Right lobe of liver (tissue), 6 donors: ENCODE data around the gene PARD6B. TPM values are rescaled to one million over a fixed set of nuclear protein-coding genes. Genes with fewer than 3 reads are reported as not detected.

ENCODE experiments used
- ATAC-seq, 4 donors: fragments of 200-7000 bp; cut with Tn5 transposase; one replicate each; pipeline ENCODE4 v1.9.1; 2020; ENCODE audit warnings: mild to moderate bottlenecking in 4 of 4, moderate library complexity in 4 of 4
- DNase-seq, 3 donors: peaks; one replicate each; pipeline ENCODE4 v3.0.0-alpha.2; 2020
- H3K27ac ChIP-seq, 3 donors: fragments of 200-600 bp; one replicate each; pipeline ENCODE4 v1.8.0; 2022
- H3K27me3 ChIP-seq, 2 donors: fragments of 200-600 bp; one replicate each; pipeline ENCODE4 v1.8.0; 2022
- H3K36me3 ChIP-seq, 4 donors: fragments of 200-600 bp; sonication (generic) in 1 of 4; one replicate each; pipeline versions ENCODE4 v1.5.1 to v1.8.0; 2017 to 2022; ENCODE audit warnings: control low read depth in 1 of 4
- H3K4me1 ChIP-seq, 4 donors: fragments of 200-600 bp; sonication (generic) in 1 of 4; one replicate each; pipeline versions ENCODE4 v1.5.1 to v1.8.0; 2017 to 2022; ENCODE audit warnings: control low read depth in 1 of 4
- H3K4me3 ChIP-seq, 3 donors: fragments of 200-600 bp; one replicate each; pipeline ENCODE4 v1.8.0; 2022
- H3K9me3 ChIP-seq, 4 donors: fragments of 200-600 bp; sonication (generic) in 1 of 4; one replicate each; pipeline versions ENCODE4 v1.5.1 to v1.8.0; 2017 to 2022; ENCODE audit warnings: control low read depth in 1 of 4
- CTCF ChIP-seq, 4 donors: fragments of 200-600 bp in 3 of 4; fragments of 450-650 bp in 1 of 4; IDR thresholded peaks; one replicate each; pipeline versions ENCODE4 v1.5.1 to v1.8.0; 2016 to 2022; ENCODE audit warnings: antibody characterized with exemption in 4 of 4, mild to moderate bottlenecking in 2 of 4
- POLR2A ChIP-seq: fragments of 450-650 bp; IDR thresholded peaks from one replicate; pipeline ENCODE4 v1.6.1; 2017; ENCODE audit warnings: antibody characterized with exemption, mild to moderate bottlenecking
- WGBS: methylation state at CpG from one replicate; pipeline ENCODE4 v1.1.6; 2018; ENCODE audit warnings: low coverage, low lambda C conversion rate; ENCODE audit not compliant: insufficient coverage; ENCODE audit errors: missing lambda C conversion rate; 5-methylcytosine and 5-hydroxymethylcytosine counted together
- intact Hi-C, 2 donors: fragments of 100-400 bp; cut with DNase I; formaldehyde crosslinking; loops; one replicate each; pipeline versions ENCODE4 v1.11.2 to v1.14.1; 2022
- total RNA-seq, 6 experiments: library from RNA; depleted of rRNA in 2 of 6; stranded (reverse); fragments of >200 nt in 2 of 6; fragmentation: NEBNext Ultra II Directional in 3 of 6; extraction: Animal tissue kit (Norgen Biotek cat#: 25700) in 3 of 6; gene quantifications; one replicate each; pipeline versions ENCODE4 v1.1.0 to v1.2.4, GENCODE V29; 2016 to 2023
- donor health status: DM: no; HTN: yes; CAD: no.
- donor health status: DM: no; HTN: no; CAD: no.
- donor health status: DM: no; HTN: no; CAD: no.
- donor health status: DM: no; HTN: yes; CAD: no.
- donor health status: DM: no; HTN: yes; CAD: no.

Gene PARD6B
- total RNA-seq, 6 experiments from 2014 or later: 6.6 to 11.1 (median 8.5) TPM

GRCh38 chr20:50704514-50704913, 26.9 kb upstream of the PARD6B start:
- intact Hi-C loops: no loop called here
- 70% methylated on average over 3 of the region's 4 CpGs for WGBS
- no peak for DNase-seq
- Histone ChIP-seq H3K27me3 (no peaks in the 10 kb centered on the region), H3K9me3 (no peaks in the 10 kb centered on the region), H3K27ac (no peak overlapping the region), H3K36me3 (no peaks in the 10 kb centered on the region), H3K4me3 (no peak overlapping the region), H3K4me1 (peaks cover 0 to 5% (median 1%) of the 10 kb centered on the region in 4 donors)
- ATAC-seq: no peak
- TF ChIP-seq CTCF (IDR thresholded peaks at IDR 0.05) (no peak), POLR2A (no peak)

GRCh38 chr20:50704971-50705370, 26.4 kb upstream of the PARD6B start:
- 100% methylated on average over 1 of the region's 1 CpG for WGBS
- no peak overlapping the region for H3K4me3 ChIP-seq
- no peak for ATAC-seq

GRCh38 chr20:50708845-50709635, 22.3 kb upstream of the PARD6B start:
- Histone ChIP-seq H3K27ac (no peak overlapping the region), H3K9me3 (no peaks in the 10 kb centered on the region), H3K36me3 (no peaks in the 10 kb centered on the region), H3K27me3 (no peaks in the 10 kb centered on the region), H3K4me1 (peaks cover 0 to 10% (median 4%) of the 10 kb centered on the region in 4 donors), H3K4me3 (no peak overlapping the region)
- TF ChIP-seq POLR2A (no peak), CTCF (IDR thresholded peaks at IDR 0.05) (no peak)
- ATAC-seq: no peak
- intact Hi-C loops: no loop called here
- WGBS: 37% methylated on average over 6 of the region's 8 CpGs
- DNase-seq: no peak

More at GRCh38 chr20:50704971-50705370, 26.4 kb upstream of the PARD6B start:
- H3K27ac ChIP-seq: no peak overlapping the region
- intact Hi-C loops: no loop called here
- H3K27me3 ChIP-seq: no peaks in the 10 kb centered on the region
- H3K4me1 ChIP-seq: peaks cover 0 to 5% (median 1%) of the 10 kb centered on the region in 4 donors
- no peaks in the 10 kb centered on the region for H3K9me3 ChIP-seq
- TF ChIP-seq POLR2A (no peak), CTCF (IDR thresholded peaks at IDR 0.05) (no peak)
- H3K36me3 ChIP-seq: no peaks in the 10 kb centered on the region
- no peak for DNase-seq

- ATAC-seq (no peak), DNase-seq (no peak)
- H3K27me3 ChIP-seq: no peaks in the 10 kb centered on the region
- no peaks in the 10 kb centered on the region for H3K9me3 ChIP-seq
- TF ChIP-seq POLR2A (no peak), CTCF (IDR thresholded peaks at IDR 0.05) (no peak)
- 72% methylated on average over 5 of the region's 5 CpGs for WGBS
- H3K4me3 ChIP-seq: no peak overlapping the region
- no peak overlapping the region for H3K27ac ChIP-seq
- peaks cover 0 to 10% (median 4%) of the 10 kb centered on the region in 4 donors for H3K4me1 ChIP-seq
- no peaks in the 10 kb centered on the region for H3K36me3 ChIP-seq
- intact Hi-C loops: no loop called here
Measured at GRCh38 chr20:50709636-50709973, 21.8 kb upstream of the PARD6B start.
